Hair follicular keratinocyte (primary cell): ENCODE results near the gene IFNA8. TPM values are rescaled to one million over a fixed set of nuclear protein-coding genes. Genes with fewer than 3 reads are reported as not detected.

Source experiments
- total RNA-seq: library from RNA; depleted of rRNA; stranded (reverse); fragments of >200 nt; gene quantifications from 2 replicates; pipeline ENCODE4 v1.2.3, GENCODE V29; 2015

Gene IFNA8
- total RNA-seq = not detected in 2 replicates

GRCh38 chr9:21408817-21409216 lies at the start of gene IFNA8:
Gene IFNA8, plus strand, starts transcription at chr9:21409117. Its CDS starts 60 bp downstream, at chr9:21409177.

GRCh38 chr9:21367957-21368356 lies 41.0 kb upstream of the IFNA8 start, which contains the start of gene IFNA13:
Gene IFNA13, minus strand, starts transcription at chr9:21368057. Its CDS starts 47 bp downstream, at chr9:21368010.

GRCh38 chr9:21385131-21385670 lies 23.7 kb upstream of the IFNA8 start, which contains the start of gene IFNA2:
Gene IFNA2, minus strand, starts transcription at chr9:21385398. Its CDS starts 69 bp downstream, at chr9:21385329.

GRCh38 chr9:21440139-21440538 lies 31.2 kb downstream of the IFNA8 start, which contains the start of gene IFNA1:
Gene IFNA1, plus strand, starts transcription at chr9:21440439. Its CDS starts 69 bp downstream, at chr9:21440508.

Other genes starting within 250 kb of the IFNA8 start
- not detected in 2 replicates for gene IFNA21, start 242.5 kb upstream of the IFNA8 start, total RNA-seq
- gene IFNA4, start 221.5 kb upstream of the IFNA8 start, total RNA-seq = not detected in 2 replicates
- not detected in 2 replicates for gene IFNA7, start 206.9 kb upstream of the IFNA8 start, total RNA-seq
- gene IFNA10, start 202.0 kb upstream of the IFNA8 start, total RNA-seq = not detected in 2 replicates
- not detected in 2 replicates for gene IFNA16, start 191.8 kb upstream of the IFNA8 start, total RNA-seq
- not detected in 2 replicates for gene IFNA17, start 180.9 kb upstream of the IFNA8 start, total RNA-seq
- gene IFNA14, start 169.1 kb upstream of the IFNA8 start, total RNA-seq = not detected in 2 replicates
- not detected in 2 replicates for gene IFNA5, start 103.8 kb upstream of the IFNA8 start, total RNA-seq
- gene KLHL9, start 73.7 kb upstream of the IFNA8 start, total RNA-seq = 12.5 and 13.8 TPM in 2 replicates
- gene IFNA6, start 58.2 kb upstream of the IFNA8 start, total RNA-seq = not detected in 2 replicates
- gene IFNA13, start 41.1 kb upstream of the IFNA8 start, total RNA-seq = not detected in 2 replicates
- not detected in 2 replicates for gene IFNA2, start 23.7 kb upstream of the IFNA8 start, total RNA-seq
- not detected in 2 replicates for gene IFNA1, start 31.3 kb downstream of the IFNA8 start, total RNA-seq
- 0.76 and 2.3 TPM in 2 replicates for gene IFNE, start 73.2 kb downstream of the IFNA8 start, total RNA-seq